Kidney epithelial cell (primary cell): ENCODE results near the gene CAMTA1. TPM values are rescaled to one million over a fixed set of nuclear protein-coding genes. Genes with fewer than 3 reads are reported as not detected.

Source experiments
- DNase-seq: peaks from one replicate; pipeline ENCODE4 v3.0.0-alpha.2; 2010; ENCODE audit warnings: low read depth
- H3K27me3 ChIP-seq: 2 replicates; pipeline ENCODE4 v1.6.0; 2011; ENCODE audit warnings: low read length; ENCODE audit not compliant: control insufficient read depth, insufficient read depth
- H3K36me3 ChIP-seq: 2 replicates; pipeline ENCODE4 v1.5.1; 2011; ENCODE audit warnings: low read length; ENCODE audit not compliant: control insufficient read depth, insufficient read depth
- H3K4me3 ChIP-seq: 2 replicates; pipeline ENCODE4 v1.5.1; 2011; ENCODE audit warnings: low read depth, mild to moderate bottlenecking, control low read depth, low read length
- total RNA-seq: library from RNA; depleted of rRNA; stranded (reverse); fragments of >200 nt; gene quantifications from 2 replicates; pipeline ENCODE4 v1.2.3, GENCODE V29; 2015
- TF ChIP-seq, protein P1 (sequence below): IDR thresholded peaks from 2 replicates; pipeline ENCODE4 v1.5.1; 2011; ENCODE audit warnings: mild to moderate bottlenecking, moderate library complexity, low read length, control low read depth, inconsistent platforms; ENCODE audit not compliant: insufficient read depth, poor library complexity, severe bottlenecking

The CAMTA1 gene
- total RNA-seq, 1 donor from 2014 or later: 76.5 TPM

DNA sequence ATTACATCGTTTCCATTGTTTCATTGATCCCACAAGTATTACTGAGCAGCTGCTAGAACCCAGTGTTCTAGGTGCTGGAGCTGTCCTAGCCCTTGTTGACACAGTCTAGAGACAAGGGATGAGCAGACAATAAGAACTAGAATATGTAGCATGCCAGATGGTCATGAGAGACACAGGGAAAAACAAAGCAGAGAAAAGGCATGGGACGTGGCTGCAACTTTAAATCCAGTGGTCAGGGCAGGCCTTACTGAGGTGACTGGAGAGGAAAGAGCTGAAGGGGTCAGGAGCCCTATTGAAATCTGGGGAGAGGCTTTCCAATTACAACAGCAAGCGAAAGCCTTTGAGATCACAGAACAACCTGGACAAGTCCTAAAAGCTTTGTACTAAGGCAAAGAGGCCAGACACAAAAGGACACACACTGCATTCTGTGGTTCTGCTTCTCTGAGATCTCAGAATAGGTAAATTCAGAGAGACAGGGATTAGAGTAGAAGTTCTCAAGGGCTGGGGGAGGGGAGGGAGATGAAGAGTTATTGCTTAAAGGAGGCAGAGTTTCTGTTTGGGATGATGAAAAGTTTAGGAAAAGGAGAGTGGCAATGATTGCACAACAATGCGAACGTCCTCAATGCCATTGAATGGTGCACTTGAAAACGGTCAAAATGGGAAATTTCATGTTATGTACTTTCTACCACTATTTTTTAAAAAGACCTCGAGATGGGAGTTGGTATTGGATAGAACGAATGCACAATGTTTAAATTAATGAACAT lies 518.5 kb downstream of the CAMTA1 start:
- Histone ChIP-seq H3K27me3 (no peaks in the 10 kb centered on the region), H3K4me3 (no peak overlapping the region), H3K36me3 (no peaks in the 10 kb centered on the region)
- DNase-seq: no peak
- TF ChIP-seq, protein P1, sequence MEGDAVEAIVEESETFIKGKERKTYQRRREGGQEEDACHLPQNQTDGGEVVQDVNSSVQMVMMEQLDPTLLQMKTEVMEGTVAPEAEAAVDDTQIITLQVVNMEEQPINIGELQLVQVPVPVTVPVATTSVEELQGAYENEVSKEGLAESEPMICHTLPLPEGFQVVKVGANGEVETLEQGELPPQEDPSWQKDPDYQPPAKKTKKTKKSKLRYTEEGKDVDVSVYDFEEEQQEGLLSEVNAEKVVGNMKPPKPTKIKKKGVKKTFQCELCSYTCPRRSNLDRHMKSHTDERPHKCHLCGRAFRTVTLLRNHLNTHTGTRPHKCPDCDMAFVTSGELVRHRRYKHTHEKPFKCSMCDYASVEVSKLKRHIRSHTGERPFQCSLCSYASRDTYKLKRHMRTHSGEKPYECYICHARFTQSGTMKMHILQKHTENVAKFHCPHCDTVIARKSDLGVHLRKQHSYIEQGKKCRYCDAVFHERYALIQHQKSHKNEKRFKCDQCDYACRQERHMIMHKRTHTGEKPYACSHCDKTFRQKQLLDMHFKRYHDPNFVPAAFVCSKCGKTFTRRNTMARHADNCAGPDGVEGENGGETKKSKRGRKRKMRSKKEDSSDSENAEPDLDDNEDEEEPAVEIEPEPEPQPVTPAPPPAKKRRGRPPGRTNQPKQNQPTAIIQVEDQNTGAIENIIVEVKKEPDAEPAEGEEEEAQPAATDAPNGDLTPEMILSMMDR: no peak

DNA sequence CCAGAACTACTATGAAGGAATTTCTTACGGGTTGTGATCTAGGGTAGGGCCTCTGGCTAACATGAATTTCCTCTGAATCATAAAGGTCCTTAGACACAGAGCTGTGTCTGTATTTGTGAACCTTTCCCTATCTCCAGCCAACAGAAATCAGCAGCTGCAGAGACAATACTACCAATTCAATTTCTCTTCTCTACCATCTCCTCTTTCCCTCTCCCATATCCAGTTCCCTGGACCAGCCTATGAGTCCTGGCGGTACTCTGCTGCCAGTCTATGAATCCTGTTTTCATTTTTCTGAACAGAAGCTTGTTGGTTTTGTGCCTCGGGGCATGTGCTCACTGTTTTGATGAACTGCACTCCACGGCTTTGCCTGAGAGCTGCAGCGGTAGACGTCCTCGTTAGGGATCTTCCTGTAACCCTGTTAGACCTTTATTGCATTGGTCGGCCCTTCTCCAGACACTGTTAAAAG lies 527.9 kb downstream of the CAMTA1 start:
- Histone ChIP-seq H3K4me3 (no peak overlapping the region), H3K27me3 (no peaks in the 10 kb centered on the region), H3K36me3 (no peaks in the 10 kb centered on the region)
- TF ChIP-seq, protein P1: no peak
- no peak for DNase-seq

DNA sequence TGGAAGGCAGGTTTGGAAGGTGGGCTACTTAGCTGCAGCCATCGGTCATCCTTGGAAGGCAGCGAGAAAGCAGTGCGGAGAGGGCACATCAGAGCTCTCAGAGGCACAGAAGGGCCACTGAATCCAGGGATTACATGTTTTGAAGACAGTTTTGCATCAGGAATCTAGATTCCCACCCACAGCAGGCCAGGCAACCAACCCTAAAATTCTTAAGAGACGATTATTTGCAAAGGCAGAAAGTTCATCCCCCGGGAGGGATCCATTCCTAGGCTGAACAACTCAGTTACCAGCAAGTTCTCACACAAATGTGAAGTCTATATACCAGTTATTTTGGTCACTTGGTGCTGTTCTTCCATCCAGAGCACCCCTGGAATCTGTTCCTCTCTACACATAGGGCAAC lies 528.6 kb downstream of the CAMTA1 start:
- no peak overlapping the region for H3K4me3 ChIP-seq
- no peak for DNase-seq
- no peaks in the 10 kb centered on the region for H3K36me3 ChIP-seq
- no peaks in the 10 kb centered on the region for H3K27me3 ChIP-seq
- TF ChIP-seq, protein P1: no peak

DNA sequence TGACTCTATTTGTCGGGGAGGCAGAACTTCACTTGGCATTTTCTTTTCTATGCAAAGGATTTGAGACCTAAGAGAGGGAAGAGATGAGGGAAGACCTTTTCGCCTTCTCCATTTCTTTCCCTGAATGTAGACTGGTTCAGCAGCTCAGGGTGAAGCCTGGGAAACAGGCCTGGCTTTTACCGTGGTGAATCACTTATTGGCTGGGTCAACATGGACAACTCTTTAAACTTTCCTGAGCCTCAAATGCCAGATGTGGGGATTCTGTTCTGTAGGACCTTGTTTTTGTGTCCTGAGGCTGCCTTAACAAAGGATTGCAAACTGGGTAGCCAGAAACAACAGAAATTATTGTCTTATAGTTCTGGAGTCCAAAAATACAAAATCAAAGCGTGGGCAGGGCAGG lies 530.1 kb downstream of the CAMTA1 start:
- Histone ChIP-seq H3K36me3 (no peaks in the 10 kb centered on the region), H3K27me3 (no peaks in the 10 kb centered on the region), H3K4me3 (no peak overlapping the region)
- TF ChIP-seq, protein P1: no peak
- no peak for DNase-seq

DNA sequence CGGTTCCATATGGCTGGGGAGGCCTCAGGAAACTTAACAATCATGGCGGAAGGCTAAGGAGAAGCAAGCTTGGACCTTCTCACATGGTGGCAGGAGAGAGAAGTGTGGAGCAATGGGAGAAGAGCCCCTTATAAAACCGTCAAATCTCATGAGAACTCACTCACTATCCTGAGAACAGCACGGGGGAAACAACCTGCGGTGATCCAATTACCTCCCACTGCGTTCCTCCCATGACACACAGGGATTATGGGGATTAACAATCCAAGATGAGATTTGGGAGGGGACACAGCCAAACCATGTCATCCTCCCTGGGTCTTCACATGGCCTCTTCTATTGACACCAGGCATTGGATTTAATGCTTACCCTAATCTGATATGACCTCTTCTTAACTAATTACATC lies 530.7 kb downstream of the CAMTA1 start:
- Histone ChIP-seq H3K4me3 (no peak overlapping the region), H3K27me3 (no peaks in the 10 kb centered on the region), H3K36me3 (no peaks in the 10 kb centered on the region)
- TF ChIP-seq, protein P1: no peak
- no peak for DNase-seq

DNA sequence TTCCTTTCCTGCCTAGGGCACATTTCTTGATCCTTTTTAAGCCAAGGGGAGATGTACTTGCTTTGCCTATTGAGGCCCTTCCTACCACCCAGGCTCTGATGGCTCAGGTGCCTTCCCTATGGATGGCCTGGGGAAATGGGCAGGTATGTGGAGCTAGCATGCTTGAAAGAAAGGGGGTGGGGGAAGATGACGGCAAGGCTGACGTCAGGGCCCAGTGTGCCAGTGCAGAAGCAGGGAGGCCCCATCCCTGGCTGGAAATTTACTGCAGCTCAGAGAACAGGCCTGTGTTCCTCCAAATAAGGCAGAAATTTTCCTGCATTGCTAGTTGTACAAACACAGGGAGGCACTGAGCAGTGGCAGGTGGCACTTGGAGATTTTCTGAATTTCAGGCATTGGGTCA lies 532.6 kb downstream of the CAMTA1 start:
- Histone ChIP-seq H3K4me3 (no peak overlapping the region), H3K36me3 (no peaks in the 10 kb centered on the region), H3K27me3 (no peaks in the 10 kb centered on the region)
- no peak for DNase-seq
- TF ChIP-seq, protein P1: no peak
